Activated naive CD4-positive, alpha-beta T cell treated with anti-CD3 and anti-CD28 coated beads, Interleukin-2, amount 50 U/mL, for 16 hours (primary cell): ENCODE data around the gene DOK7.

Experiments
- DNase-seq: peaks from one replicate; pipeline ENCODE4 v3.0.0-alpha.2; 2020

The DOK7 gene

DNA sequence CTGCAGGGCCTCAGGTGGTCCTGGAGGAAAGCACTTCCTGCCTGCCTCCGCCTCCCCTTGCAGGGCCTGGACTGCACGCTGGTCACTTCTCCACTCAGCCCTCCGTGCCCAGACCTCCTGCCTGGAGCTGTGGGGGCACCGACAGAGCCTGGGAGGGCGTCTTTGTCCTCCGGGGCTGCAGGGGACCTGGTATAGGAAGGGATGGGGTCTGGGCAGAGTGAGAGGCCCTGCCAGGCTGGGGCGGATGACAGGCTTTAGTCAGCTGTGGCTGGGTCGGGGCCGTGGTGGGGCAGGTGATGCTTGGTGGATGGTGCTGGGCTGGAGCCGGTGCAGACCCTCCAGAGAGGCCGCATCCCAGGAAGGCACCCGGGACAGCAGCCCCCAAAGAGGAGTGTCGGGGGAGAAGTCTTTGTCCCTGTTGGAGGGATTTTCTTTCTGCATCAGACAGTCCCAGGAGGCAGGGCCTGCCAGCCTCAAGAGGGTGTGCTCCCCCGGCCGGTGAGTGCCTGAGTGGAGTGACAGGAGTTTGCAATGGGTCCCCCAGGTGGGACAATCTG lies 1.3 kb downstream of the DOK7 start:
- DNase-seq, result no peak

DNA sequence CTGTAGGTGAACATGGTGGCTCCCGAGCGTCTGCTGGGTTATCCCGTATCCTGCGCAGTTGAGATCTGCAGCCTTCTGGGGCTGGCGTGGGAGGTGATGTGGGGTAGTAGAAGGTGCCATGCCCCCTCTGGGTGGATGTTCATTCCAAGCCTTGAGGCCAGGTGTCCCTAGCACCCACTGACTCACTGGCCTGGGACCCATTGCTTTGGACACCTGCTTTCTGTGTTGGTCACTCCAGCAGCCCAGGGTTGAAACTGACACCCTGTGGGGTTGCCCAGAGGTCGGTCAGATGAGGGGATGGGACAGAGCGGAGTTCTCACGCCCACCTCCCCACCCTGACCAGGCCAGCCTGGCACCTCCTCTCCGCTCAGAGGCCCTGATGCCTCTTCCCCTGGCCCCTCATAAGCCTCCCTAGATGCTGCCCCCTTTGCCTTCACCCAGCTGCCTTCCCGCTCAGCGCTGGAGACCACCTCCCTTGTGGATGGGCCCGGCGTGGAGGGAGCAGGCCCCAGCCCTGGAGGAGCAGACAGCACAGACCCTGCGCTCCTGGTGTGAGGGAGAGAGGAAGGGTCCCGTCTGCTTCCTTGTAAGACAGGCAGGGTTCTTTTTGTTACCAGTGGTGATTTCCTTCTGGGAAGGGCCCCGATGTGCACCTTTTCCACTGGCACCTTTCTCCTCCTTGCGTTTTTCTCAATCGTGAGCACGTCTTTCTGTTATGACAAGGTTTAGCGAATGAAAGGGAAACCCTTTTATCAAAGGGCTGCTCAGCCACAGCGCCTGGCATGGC lies 2.0 kb downstream of the DOK7 start:
- DNase-seq, result no peak

DNA sequence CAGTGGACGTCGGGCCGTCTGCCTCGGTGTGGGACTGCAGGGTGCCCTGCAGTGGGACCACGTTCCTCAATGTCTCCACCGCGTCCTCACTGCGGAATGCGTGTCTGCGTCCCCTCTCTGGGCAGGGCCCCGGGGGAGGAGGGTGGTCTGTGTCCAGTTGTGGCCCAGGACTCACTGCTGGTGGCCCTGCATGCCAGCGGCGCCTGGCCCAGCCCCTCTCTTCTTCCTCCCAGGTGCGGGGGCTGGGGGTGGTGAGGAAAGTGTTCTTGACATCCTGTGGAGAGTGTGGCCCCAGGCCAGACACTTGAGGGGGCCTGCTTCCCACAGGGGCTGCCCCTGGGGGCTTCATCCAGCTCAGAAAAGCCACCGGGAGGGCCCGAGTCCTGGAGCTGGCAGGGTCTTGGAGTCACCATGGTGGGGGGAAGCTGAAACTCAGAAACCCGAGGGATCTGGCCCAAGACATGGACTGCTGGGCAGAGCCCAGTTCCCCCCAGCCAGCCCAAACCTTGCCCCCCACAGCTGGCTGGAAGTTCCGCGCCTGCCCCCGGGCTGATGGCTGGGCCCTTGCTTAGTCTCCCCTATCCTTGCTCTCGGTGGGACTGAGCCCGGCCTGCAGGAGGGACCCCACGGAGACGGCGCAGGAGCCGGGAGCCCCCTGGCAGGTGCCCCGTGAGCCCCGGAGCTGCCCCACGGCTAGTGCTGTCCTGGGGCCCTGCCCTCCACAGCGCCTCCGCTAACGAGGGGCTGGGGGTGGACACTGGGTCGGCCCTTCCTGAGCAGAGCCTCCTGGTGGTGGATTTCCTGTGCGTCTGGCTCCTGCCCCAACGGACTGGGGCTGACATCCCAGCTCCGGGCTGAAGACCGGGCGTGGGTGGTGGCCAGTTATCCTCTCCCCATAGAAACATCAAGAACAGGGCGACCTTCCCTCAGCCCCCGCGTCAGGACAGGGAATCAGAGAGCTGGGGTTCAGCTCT lies 2.9 kb downstream of the DOK7 start:
- DNase-seq, result no peak

DNA sequence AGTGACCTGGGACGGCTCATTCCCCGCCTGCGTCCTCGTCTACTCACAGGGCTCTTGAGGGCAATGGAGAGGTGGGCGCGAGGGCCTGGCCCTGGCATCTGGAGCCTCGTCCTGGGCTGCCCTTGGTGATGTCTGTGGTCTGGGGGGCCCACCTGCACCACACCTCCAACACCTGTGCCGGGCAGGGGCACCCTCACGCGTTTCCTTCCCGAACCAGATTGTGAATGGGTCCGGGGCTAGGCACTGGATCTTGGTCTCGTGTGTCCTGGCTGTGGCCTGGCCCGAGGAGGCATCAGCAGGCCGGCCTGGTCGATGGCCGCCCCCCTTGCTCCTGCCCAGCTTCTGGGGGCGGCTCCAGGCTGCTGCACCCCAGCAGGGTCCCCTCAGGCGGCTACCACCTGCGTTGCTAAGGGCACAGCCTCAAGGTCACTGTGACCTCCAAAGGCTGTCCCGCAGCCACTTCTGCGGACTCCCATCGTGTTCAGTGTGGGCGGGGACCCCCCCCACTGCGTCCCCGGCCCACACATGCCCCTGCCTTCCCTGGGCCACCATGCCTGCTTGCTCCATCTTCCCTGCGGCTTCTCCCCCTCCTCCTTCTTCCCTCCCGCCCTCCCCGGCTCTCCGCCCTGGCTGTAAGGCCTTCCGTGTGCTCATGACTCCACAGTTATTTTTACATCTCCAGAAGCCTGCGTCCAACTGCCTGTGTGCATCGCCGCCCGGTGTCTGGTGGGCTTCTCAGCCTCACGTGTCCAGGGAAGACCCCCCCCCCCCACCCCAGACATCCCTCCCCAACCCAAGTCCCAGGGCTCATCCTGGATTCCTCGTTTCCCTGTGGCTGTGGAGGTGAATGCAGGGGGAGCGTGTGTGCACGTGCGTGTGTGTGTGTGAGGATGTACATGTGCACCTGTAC lies 3.8 kb downstream of the DOK7 start:
- DNase-seq, result no peak

DNA sequence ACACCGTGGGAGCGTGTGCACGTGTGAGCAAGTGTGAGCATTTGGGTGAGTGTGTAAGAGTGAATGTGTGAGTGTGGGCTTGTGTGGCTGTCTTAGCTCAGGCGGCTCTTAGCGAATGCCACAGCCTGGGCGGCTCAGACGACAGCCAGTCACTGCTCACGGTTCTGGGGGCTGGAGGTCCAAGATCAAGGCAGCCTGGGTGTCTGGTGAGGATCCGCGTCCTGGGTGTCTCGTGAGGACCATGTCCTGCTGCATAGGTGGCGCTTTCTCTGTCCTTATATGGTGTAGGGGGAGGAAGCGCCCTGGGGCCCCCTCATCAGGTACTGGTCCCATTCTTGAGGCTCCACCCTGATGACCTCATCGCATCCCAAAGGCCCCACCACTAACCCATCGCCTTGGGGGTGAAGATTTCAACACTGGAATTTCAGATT lies 4.5 kb downstream of the DOK7 start:
- DNase-seq, result no peak

DNA sequence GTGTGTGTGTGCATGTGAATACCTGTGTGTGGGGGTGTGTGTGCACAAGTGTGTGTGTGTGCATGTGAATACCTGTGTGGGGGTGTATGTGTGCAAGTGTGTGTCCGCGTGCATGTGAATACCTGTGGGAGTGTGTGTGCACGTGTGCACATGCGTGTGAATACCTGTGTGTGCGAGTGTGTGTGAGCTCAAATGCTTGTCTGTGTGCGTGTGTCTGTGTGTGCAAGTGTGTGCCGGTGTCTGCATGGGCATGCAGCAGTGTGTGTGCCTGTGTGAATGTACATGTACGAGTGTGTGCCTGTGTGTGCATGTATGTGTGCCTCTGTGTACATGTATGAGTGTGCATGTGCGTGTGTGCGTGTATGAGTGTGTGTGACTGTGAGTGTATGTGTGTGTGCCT lies 5.0 kb downstream of the DOK7 start:
- no peak for DNase-seq

DNA sequence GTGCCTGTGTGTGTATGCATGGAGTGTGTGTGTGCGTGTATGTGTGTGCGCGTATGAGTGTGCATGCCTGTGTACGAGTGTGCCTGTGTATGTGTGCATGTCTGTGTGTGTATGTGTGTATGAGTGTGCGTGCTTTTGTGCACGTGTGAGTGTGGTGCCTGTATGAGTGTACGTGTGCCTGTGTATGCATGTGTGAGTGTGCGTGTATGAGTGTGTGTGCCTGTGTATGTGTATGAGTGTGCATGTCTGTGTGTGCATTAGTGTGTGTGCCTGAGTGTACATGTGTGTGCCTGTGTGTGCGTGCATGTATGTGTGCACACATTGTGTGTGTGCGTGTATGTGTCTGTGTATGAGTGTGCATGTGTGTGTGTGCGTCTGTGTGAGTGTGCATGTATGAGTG lies 5.7 kb downstream of the DOK7 start:
- no peak for DNase-seq

DNA sequence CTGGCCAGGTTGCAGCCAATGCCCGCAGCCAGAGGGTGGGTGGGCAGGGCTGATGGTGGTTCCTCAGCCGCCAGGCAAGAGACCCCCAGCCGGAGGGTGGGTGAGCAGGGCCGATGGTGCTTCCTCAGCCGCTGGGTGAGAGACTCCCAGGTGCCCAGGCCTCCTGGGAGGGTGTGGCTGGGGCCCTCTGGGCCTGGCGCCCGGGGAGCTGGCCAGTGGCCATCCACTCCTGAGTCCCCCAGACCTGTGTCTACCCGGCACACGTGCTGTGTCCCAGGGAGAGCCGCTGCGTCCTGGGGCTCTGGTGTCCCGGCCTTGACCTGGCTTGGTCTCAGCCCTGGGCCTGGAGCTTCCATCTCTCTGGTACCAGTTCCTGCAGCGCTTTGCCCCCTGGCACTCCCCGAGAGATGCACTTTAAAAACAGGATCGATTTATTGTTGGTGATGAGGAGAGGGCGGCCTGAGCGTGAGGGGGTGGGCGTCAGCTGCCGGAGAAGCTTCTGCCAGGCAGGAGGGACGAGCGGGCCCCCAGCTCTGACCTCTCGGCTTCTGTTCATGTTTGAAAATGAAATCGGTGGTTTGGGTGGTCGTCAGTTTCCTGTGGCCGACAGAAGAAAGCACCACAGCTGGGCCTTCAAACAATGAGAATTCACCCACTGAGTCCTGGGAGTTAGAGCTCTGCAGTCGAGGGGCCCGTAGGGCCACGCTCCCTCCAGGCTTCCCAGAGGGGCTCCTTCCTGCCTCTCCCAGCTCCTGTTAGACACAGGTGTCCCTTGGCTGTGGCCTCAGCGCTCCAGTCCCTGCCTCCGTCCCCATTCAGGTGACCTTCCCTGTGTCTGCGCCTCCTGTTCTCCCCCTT lies 6.5 kb downstream of the DOK7 start:
- no peak for DNase-seq

DNA sequence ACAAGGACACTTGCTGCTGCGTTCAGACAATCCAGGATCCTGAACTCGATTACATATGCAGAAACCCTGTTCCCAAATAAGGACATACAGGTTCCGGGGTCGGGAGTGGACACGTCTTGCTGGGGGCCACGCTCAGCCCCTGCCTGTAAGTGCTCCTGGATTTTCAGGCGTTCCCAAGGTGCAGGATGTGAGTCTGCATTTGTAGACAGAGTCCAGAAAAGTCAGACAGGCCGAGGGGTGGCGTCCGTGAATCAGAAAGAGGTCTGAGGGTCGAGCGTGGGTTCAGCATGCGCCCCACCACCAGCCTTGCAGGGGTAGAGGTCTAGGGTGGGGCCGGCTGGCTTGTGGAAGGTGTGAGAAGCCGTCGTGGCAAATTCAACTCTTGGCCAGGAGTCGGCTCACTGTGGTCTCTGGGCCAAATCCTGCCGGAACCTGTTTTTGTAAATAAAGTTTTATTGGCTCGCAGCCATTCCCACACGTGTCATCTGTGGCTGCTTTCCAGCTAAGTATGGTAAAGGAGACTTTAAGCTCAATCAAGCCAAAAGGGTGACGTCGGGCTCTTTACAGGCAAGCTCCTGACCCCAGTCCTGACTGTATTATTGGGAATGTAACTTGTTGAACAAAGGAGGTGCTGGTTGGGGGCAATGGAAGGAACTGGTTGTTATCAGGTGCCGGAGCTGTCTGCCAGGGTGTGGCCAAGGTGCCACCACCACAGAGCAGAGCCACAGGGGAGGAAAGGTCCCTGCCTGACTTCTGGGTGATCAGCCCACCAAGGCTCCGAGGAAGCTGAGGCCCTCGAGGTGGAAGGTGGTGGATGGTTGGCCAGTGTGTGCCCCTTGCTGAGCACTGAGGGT lies 7.4 kb downstream of the DOK7 start:
- DNase-seq, result no peak

DNA sequence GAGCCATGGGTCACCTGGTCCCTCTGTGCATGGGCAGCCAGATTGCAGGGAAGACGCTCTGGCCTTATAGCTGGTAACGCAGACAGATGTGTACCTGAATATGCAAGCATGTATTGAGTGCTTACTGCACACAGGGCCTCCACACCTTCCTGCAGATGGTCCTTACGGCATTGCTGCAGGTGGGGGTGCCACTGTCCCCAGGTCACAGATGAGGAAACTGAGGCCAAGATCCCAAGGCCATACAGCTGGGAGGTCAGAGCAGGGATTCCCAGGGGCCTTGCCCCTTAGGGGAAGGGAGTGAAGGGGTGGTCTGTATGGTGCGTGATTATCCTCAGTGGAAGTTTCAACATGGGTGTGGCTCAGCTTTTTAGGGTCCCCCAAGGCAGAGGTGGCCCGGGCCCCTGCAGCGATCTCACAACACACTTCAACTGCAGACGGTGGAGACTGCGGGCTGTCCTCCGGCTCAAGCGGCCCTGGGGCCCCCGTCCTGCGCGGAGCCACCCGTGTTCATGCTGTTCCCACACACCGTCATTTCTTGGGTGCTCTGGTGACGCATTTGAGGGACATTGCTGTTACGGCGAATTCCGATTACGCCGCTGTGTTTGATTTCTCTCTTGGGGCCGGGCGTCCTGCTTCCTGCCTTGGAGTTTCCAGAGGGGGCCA lies 8.1 kb downstream of the DOK7 start:
- no peak for DNase-seq

DNA sequence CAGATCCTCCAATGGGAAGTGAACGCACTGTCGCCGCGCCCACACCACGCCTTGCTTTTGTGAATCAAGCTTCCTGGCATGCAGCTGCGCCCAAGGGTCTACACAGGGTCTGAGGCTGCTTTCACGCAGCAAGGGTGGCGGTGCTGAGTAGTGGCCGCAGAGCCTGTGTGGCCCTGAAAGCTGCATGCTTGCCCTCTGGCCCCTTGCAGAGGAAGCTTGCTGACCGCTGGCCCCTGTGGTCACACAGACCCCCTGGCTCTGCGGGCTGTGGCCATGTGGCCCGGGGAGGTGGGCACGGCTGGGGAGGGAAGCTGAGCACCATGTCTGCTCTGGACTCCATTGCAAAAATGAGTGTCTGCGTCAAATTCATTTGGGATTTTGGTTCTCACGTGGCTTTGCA lies 8.8 kb downstream of the DOK7 start:
- no peak for DNase-seq

DNA sequence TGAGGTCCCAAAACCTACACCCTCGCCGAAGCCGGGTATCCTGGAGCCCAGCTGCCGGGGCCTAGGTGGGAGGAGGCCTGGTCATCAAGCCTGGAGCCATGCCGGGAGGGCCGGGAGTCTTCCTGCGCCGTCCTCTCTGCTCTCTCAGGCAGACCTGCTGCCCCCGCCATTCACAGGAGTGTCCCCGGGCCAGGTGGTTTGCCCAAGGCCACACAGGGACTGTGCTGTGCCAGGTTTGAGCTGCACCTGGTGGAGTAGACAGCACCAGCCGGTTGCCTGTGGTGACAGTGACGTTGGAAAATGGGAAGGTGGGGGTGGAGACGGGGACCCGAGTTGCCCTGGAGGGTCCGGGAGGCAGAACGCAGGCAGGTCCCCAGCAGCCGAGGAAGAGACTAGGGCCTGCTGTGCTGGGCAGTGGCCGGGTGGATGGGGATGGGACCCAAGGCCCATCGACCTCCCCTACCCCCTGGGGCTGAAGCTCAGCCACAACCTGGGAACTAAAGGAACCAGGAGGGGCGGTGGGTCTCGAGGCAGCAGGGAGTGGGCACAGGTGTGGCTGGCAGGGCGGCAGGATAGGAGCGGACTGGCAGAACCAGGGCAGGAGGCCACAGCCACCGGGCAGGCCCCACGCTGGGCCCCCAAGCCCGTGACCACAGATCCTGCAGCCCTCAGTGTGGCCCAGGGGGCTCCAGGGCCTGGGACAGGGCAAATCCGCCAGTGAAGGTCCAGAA lies 9.5 kb downstream of the DOK7 start:
- no peak for DNase-seq

DNA sequence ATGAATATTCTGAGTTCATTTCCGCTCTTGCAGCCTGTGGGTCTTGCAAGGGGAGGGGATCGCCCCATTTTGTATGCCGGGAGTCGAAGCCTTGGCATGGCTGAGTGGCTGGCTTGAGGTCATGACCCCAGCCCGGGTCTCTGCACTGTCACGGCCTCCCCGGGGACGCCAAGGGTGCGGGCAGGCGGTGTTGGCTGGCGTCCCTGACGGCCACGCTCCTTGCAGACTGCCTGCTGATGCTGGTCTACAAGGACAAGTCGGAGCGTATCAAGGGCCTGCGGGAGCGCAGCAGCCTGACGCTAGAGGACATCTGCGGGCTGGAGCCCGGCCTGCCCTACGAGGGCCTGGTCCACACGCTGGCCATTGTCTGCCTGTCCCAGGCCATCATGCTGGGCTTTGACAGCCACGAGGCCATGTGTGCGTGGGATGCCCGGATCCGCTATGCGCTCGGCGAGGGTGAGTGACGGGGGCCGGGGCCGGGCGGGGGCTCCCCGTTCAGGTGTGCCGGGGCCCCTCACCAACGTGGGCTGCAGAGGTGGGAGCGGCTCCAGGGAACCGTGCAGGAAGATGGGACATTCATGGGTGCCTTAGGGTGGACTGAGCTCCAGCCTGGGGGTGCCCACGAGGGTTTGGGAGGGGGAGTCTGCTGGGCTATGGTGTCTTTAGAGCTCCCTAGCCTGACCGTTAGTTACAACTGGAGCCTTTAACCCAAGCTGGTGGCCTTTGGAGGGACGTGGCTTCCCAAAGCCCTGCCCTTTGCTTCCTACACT lies 10.3 kb downstream of the DOK7 start:
- DNase-seq, result no peak

DNA sequence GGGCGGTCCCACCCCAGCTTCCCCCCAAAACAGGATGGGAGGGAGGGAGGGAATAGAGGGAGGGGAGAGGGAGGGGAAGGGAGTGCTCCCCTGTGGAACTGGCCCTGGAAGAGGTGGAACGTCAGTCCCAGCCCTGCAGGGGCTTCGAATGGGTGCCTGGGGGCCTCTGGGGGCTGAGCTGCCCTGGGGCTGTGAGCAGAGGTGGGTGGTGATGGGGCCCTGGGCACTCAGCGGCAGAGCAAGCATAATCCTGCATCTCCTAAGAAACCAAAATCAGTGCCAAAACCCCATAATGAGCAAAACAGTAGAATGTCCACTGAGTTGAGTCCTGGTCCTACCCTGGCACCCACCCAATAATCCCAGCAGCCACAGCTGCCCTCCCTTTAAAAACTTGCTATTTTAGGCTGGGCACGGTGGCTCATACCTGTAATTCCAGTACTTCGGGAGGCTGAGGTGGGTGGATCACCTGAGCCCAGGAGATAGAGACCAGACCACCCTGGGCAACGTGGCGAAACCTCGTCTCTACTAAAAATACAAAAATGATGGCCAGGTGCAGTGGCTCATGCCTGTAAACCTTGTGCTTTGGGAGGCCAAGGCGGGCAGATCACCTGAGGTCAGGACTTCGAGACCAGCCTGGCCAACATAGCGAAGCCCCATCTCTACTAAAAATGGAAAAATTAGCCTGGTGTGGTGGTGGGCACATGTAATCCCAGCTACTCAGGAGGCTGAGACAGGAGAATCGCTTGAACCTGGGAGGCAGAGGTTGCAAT lies 11.1 kb downstream of the DOK7 start:
- DNase-seq, result no peak

DNA sequence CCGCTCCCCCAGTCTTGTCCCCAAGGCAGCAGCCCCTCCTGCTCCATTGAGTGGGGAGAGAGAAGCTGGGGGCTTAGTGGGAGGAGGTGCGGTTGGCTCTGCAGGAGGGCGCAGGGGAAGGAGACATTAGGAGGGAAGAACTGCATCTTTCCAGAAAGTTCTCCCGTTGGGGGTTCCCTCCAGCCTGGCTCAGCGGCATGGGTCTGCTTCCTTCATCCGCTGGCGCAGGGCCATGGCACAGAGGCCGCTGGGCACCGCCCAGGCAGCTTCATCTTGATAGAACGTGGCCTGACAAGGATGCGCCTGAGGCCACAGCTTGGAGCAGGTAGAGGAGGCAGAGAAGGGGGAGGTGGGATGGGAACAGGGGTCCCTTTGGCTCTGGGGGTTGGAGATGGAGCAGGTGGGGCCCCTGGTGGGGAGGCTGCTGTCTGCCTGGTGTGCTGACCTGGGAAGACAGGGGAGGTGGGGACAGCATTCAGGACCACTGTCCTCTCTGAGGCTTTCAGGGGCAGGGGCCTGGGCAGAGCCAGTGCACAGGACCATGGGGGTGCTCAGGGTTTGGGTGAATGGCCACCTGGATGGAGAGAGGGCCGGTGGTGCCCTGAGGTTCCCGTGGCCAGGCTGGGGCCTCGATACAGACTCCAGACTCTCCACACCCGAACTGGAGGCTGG lies 12.1 kb downstream of the DOK7 start:
- no peak for DNase-seq

DNA sequence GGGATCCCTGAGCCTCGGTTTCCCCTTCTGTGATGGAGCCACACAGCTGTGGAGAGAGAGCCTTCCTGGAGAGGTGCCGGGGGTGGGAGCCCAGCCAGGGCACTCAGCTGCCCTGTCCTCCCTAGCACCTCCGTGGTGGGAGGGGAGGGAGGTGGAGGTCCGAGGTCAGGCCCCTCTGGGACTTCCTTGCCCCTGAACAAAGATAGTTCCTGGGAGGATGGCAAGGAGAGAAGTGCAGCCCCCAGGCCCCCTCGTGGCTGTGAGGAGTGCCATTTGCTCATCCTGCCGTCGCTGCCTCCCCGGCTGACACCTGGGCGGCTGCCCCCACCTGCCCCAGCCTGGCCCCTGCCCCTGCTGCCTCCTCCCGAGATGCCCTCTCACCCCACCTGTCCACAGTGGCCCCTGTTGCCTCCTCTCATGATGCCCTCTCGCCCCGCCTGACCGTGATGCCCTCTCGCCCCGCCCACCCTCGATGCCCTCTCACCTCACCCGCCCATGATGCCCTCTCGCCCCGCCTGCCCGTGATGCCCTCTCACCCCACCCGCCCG lies 12.7 kb downstream of the DOK7 start:
- no peak for DNase-seq

DNA sequence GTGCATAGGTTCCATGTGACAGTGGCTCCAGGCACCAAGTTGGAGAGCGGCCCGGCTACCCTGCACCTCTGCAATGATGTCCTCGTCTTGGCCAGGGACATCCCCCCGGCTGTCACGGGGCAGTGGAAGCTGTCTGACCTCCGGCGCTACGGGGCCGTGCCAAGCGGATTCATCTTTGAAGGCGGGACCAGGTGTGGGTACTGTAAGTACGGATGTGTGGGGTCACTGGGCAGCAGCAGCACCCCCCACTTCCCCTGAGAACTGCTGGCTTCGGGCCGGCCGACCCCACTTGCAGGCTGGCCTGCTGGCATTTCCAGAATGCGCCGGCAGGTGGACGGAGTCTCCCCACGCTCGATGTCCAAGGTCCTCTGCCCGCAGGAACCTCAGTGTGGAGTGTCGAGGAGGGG lies 13.2 kb downstream of the DOK7 start:
- no peak for DNase-seq
